HG03432 (cell line): ENCODE measurements around the gene OR2T29.
"Not testable (repeated sequence)": the region's sequence is repeated elsewhere in the genome, so short reads cannot be mapped to it uniquely, and the experiment has no call there.

Source experiments
- ATAC-seq: cut with Tn5 transposase; IDR thresholded peaks from one replicate; pipeline ENCODE4 v1.9.1; 2021; ENCODE audit warnings: mild to moderate bottlenecking, moderate library complexity; ENCODE audit not compliant: unreplicated experiment

Gene OR2T29, protein sequence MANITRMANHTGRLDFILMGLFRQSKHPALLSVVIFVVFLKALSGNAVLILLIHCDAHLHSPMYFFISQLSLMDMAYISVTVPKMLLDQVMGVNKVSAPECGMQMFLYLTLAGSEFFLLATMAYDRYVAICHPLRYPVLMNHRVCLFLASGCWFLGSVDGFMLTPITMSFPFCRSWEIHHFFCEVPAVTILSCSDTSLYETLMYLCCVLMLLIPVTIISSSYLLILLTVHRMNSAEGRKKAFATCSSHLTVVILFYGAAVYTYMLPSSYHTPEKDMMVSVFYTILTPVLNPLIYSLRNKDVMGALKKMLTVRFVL

DNA sequence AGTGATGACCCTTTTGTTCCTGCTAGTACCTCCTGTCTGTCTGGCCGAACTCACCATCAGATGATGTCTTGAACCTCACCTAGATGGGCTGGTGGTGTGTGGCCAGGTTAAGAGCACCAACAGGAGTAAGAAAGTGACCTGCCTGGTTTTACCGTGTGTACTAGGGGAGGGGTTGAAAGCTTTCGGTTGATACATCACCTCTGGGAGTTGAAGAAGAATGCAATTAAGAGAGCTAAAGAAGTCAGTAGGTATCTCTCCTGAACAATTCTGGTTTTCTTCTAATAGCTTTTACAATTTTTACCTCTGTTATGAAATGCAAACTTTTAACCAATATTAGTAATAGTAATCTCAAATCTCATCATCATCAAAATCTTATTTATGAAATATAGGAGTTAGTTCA lies at the start of gene OR2T29:
Gene OR2T29 (minus strand): TSS at position 101 of the 400 bp plus-strand sequence. CDS start 3,281 bp downstream, outside the sequence.
- not testable (repeated sequence) for ATAC-seq

DNA sequence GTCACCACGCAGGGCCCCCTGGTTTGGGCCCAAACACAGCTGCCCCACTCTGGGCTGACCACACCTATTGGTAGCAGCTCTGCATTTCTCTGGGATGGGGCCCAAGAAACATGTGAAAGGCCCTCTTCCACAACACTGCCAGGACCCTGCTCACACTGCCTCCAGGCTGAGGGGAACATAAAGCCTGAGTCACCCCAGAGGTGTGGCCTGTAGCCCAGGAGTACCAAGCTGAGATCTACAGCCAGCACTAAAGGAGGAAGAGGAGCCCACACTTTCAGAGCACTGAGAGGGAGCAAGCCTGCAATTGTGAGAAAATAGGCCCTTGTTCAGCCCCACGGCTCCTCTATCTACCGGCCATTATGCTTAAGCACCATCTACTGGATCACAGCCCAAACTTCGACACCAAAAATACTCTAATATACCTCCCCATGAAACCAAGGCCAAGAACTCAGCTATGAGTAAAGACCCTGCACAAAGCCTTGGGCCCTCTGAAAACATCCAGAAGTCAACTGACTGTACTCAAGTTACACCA lies 49.4 kb upstream of the OR2T29 start:
- no peak for ATAC-seq

DNA sequence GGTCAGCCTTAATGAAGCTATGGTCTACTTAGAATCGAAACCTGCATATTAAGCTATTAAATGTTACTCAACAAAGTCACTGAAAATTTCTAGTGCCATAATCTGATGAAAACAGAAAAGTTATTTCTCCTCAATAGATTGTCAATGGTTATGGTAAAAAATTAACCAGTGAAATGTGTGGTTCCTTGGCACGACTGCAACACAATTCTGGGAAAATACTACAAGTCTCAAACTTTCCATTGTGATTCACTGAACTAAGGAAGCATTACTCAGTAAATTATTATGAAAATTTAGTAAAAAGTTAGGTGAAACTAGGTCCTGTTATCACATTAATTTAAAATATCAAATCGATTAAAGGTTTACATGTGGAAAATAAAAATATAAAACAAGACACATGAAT lies 47.7 kb upstream of the OR2T29 start:
- no peak for ATAC-seq

DNA sequence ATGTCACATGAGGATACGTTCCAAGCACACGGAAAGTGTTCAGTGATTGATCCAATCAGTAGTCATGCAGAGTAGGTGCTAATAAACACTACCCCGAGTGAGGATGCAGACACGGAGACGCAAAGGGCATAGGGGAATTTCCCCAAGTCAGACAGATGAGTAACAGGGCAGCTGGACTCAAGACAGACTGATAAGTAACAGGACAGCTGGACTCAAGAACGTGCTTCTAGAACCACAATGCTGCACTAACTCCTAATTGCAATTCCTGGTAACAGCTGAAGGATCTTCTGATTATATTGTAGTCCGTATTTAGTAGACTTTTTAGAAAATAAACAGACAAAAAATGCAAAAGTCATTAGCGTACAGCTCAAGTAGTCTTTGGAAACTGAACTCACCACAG lies 36.8 kb upstream of the OR2T29 start:
- ATAC-seq: no peak

DNA sequence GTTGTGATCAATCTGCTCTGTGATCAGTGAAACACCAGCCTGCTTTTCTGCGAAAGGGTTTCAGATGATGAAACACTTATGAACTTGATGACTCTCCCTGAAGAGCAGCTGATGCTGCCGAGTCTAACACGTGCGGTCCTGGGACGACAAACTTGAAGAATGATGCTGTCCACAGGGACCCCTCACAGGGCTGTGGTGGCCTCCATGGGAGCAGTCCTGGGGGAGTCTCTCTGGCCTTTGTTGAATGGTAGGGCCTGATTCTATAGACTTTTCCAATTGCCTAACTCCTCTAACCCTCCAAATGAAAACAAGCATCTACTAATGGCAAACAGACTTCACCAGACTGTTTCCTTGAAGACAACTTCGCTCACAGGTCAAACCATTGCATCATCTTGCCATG lies 35.0 kb upstream of the OR2T29 start, which contains the start of gene OR2T10:
Gene OR2T10 (minus strand): TSS at position 112 of the 400 bp plus-strand sequence. CDS start 3,932 bp downstream, outside the sequence.
- ATAC-seq: no peak

DNA sequence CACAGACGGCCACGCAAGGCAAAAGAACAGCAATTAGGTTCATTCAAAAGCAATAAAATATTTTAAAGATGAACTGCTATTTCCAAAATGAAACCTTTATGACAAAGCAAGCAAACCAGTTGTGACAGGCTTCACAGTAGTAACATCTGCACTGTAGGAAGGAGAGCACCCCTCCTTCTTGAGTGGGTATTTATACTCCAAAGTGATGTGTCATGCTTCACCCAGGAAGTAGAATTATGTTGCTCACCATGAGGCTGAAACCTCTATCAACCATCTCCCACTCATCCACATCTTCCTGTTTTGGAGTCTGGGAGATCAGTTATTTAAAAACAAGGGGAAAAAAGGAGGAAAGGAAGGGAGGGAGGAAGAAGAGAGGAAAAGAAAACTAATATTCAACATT lies 34.0 kb upstream of the OR2T29 start:
- ATAC-seq: no peak

DNA sequence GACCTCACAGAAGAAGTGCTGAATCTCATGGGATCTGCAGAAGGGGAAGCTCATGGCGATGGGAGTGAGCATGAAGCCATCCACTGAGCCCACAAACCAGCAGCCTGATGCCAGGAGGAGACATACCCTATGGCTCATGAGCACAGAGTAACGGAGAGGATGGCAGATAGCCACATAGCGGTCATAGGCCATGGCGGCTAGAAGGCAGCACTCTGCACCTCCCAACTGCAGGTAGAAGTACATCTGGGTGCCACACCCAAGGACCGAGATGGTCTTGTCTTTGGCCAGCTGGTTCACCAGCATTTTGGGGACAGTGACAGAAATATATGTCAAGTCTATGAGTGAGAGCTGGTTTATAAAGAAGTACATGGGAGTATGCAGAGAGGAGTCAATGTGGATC lies 30.7 kb upstream of the OR2T29 start:
- no peak for ATAC-seq

DNA sequence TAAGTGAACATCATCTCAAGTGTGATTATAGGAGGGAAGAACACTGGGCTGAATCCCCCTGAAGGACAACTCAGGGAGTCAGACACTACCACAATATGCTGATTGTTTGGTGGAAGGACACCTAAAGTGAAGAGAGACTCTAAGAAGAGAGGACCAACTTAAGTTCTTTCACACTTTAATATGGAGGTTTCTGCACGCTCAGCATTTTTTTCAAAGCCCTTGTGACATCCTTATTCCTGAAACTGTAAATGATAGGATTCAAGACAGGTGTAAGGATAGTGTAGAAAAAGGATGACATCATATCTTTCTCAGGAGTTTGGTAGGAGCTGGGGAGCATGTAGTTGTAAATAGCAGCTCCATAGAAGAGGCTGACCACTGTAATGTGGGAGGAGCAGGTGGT lies 30.1 kb upstream of the OR2T29 start:
- no peak for ATAC-seq

DNA sequence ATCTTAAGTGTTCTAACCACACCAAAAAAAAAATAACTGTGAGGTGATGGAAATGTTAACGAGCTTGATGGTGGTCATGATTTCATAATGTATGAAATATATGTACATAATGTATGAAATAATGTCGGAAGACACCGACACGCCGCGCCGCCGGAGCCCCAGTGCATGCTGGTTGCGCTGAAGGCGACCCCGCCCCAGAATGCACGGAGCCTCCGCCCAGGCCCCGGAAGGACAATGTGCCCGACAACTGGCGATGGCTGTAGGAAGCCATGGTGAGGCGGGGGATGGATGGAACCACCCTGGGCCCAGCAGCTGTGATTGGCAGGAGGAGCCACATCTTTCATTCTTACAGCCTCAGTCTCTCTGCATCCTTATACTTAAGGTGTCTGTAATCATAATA lies 27.5 kb upstream of the OR2T29 start:
- no peak for ATAC-seq

DNA sequence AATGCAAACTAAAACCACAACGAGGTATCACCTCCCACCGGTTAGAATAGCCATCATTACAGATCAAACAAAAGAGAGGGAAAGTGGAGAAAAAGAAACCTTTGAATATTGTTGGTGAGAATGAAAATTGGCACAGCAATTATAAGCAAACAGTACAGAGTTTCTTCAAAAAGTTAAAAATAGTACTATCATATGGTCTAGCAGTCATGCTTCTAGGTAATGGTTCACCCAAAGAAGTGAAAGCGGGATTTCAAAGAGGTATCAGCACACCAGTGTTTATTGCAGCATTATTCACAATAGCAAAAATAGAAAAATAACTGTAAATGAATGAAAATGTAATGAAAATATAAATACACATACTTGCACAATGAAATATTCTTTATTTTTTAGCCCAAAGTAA lies 26.8 kb upstream of the OR2T29 start:
- no peak for ATAC-seq

DNA sequence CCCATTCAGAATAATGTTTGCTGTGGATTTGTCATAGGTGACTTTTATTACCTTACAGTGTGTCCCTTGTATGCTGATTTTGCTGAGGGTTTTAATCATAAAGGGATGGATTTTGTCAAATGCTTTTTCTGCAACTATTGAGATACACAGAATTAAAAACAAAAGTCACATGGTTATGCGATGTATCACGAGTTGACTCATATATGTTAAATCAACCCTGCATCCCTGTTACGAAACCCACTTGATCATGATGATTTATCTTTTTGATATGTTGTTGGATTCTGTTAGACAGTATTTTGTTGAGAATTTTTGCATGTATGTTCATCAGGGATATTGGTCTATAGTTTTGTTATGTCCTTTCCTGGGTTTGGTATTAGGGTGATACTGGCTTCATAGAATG lies 22.7 kb upstream of the OR2T29 start:
- no peak for ATAC-seq

DNA sequence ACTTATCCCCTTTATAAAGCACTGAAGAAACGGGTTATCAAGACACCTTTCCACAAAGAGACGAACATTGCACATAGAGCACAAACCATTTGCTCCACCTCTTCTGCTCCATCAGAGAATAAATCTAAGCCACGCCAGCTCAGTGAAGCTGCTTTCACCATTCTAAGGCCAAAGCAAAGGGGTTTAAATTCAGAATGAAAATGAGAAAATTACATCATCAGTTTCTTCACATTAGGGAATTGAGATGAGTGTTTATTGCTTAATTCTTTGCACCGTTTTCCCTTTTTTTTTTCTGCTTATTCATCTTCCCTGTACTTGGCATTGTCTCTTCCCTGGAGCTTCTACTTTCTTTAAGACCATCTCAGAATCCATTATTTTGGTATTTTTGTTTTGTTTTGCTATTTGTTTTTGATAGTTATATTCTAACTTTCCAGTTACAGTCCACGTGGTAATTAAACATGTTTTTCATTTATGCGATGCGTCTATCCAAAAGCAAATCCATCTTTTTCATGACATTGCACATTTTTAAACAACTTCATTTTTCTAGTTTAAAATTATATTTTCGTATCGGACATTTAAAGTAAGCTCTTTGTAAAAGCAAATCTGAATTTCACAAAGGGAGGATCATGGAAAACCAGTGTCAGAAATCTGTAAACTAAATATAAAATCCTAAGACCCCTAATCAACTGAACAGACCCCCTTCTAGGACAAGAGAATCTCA lies 13.8 kb upstream of the OR2T29 start:
- ATAC-seq: no peak

DNA sequence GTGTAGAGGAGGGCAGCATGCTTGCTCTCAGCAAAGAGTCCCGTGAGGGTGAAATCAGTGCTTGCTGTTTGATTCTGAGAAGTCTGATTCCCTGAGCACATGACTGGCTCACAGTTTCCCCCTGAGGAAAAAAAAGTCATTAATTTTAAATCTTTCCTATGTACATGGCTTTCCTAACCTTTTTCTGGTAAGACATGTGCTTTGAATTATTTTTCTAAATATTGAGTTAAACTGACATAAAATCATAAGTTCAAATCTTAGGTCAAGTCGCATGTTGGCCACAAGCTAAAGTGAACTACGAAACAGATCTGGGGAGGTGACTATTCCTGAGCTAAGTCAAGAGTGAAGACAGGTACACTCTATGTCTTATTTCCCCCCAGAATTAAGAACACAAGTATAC lies 12.1 kb upstream of the OR2T29 start, which contains the start of gene OR2T34:
Gene OR2T34 (minus strand): TSS at position 101 of the 400 bp plus-strand sequence. CDS start 0 bp downstream, at position 101.
- ATAC-seq: not testable (repeated sequence)

DNA sequence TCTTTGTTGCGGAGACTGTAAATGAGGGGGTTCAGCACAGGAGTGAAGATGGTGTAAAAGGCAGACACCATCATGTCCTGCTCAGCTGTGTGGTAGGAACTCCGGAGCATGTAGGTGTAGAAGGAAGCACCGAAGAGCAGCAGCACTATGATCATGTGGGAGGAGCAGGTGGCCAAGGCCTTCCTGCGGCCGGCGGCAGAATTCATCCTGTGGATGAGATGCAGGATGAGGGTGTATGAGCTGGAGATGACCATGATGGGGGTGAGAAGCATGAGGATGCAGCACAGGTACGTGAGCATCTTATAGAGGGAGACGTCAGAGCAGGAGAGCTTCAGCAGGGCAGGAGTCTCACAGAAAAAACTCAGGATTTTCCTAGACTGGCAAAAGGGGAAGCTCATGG lies 11.3 kb upstream of the OR2T29 start:
- ATAC-seq: not testable (repeated sequence)

DNA sequence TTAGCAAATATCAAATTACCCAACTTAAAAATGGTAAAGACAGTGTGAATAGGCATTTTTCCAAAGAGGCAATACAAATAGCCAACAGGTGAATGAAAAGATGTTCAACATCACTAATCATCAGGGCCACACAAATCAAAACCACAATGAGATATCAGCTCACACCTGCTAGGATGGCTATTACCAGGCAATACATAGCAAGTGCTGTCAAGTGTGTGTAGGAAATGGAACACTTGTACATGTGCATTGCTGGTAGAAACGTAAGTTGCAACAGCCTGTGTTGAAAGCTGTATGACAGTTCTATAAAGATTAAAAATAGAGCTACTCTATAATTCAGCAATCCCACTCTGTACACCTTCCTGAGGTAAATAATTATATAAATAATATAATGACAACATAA lies 9.5 kb upstream of the OR2T29 start:
- peak; percentile 99 for ATAC-seq

DNA sequence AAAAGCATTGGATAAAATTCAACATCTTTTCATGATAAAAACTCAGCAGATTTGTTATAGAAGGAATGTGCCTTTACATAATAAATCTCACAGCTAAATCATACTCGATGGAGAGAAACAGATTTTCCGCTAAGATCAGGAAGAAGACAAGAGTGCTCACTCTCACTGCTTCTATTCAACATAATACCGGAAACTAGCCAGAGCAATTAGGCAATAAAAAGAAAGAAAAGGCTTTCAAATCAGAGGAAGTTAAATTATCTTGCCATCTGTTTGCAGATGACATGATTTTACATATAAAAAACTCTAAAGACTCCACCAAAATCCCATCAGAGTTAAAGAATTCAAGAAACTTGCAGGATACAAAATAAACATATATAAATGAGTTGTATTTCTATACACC lies 8.2 kb upstream of the OR2T29 start:
- ATAC-seq: not testable (repeated sequence)

DNA sequence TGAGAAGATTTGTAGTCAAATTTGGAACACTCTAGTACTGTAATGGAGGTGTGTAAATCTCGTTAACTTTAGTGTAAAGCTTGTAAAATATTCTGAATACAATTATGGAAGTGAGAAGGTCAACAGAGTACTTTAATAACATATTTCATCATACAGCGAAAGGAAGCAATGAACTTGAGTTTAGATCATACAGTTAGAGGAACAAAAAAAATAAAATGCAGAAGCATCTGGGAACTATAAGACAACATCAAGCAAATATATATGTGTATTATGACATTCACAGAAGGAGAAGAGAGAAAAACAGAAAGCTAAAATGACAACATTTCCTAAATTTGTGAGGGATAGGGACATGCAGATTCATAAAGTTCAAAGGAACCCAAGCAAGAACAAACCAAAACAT lies 6.5 kb upstream of the OR2T29 start:
- not testable (repeated sequence) for ATAC-seq

DNA sequence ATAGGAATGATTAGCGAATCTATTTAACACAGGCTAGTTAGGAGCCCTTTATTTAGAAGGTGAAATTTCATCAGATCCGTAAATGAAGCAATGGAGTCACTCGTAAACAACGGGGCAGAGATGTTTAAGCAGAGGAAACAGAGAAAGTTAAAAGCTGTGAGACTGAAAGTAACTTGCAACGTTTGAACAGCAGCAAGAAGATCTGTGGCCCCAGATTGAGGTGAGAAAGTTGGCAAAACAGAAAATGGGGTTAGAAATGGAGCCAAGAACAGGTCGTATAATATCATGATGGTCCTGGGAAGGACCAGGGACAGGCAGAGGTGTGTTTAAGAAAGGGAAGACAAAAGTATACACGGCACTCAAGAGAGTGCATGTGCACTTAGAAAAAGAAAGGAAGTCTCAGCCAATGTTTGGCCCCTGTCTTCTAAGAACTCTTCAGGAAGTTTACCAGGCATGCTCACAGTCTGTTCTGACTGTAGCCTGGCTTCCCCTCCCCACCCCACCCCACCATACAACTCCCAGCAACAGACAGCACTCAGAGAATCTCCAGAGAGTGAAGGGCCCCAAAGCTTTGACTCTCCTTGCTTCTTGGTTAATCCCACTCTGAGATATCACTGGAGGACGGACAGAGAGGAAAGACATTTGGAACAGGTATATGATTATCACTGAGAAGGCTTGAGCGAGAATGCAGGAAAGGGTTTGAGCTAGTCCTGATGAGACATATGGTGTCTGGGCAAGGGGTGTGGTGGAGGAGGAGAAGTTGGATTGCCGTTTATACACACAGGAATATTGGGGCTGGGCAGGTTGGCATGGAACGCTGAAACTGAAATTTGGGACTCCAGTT lies 3.2 kb upstream of the OR2T29 start:
- ATAC-seq: peak; percentile 82

DNA sequence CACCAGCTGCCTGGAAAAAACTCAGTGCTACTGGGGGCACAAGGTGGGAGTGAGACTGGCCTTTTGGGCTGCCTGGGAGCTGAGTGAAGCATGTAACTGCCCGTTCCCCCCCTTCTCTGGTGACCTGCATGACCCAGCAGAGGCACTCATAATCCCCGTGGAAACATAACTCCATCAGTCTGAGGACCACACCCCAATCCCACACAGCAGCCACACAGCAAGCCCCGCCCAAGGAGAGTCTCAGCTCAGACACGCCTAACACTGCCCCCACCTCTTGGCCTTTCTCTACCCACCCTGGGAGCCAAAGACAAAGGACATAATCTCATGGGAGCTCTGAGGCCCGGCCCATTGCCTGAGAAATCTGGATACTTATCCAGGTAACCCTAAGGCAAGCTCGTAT lies 11.5 kb downstream of the OR2T29 start:
- ATAC-seq: not testable (repeated sequence)

DNA sequence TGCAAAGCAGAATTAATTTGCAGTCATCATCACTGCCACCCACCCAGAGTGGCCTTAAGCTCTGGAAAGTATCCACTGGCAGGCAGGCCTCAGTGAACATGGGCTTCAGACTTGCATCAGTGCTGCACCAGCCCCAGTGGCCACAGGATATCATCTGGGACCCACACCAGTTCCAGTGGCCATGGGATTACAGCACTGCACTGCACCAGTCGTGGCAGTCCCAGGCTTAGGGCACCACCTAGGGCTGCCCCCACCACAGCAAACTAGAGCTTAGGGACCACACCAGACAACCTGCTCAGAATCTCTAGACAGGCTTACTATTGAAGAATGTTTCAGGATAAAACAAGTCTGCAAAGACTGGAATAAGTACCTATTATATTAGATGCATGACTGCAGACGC lies 15.2 kb downstream of the OR2T29 start:
- not testable (repeated sequence) for ATAC-seq

DNA sequence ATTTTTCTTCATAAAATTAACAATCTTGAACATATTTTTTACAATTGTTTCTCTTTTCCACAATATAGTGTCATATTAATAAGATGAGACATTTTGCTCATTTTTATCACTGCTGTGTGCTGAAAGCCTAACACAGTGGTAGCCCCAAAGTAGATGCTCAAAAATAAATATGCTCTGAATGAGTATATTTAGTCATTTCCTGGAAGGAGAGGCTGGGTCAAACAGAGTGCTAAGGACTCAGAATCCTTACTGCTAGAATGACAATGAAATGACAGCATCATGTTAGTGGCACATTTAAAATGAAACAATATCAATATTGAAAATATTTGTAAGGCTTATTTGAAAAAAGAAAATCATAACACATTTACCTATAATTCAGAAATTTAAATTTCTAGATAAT lies 25.1 kb downstream of the OR2T29 start:
- ATAC-seq: peak; percentile 60
